A673 (cell line): ENCODE results near the gene KLF3. TPM values are rescaled to one million over a fixed set of nuclear protein-coding genes. Genes with fewer than 3 reads are reported as not detected.

ENCODE experiments used
- BruUV-seq: library from RNA; stranded (reverse); fragments of 400-500 nt; replicated peaks from 2 replicates; lab custom pipeline; 2021; lab: Mats Ljungman, UMichigan
- CTCF ChIA-PET: fragments of 300-600 bp; sonication (Branson Sonifier 250); formaldehyde crosslinking; loops from one replicate; lab custom pipeline; 2022; ENCODE audit warnings: antibody characterized with exemption; lab: Charles Lee
- POLR2A ChIA-PET: fragments of 300-600 bp; sonication (Branson Sonifier 250); formaldehyde crosslinking; loops from one replicate; lab custom pipeline; 2022; ENCODE audit warnings: antibody characterized with exemption; ENCODE audit not compliant: low non-redundant PET; lab: Charles Lee
- DNase-seq: peaks from one replicate; pipeline ENCODE4 v3.0.0-alpha.2; 2015; ENCODE audit warnings: low spot score
- H3K27ac ChIP-seq: fragments of 200-600 bp; sonication (generic); 2 replicates; pipeline ENCODE4 v1.5.1; 2016; ENCODE audit warnings: mixed run types, low read depth, mild to moderate bottlenecking, mixed read lengths, antibody characterized with exemption, low read length; ENCODE audit not compliant: poor library complexity, severe bottlenecking
- H3K27me3 ChIP-seq: fragments of 200-600 bp; sonication (generic); replicated peaks from 2 replicates; pipeline ENCODE4 v1.6.1; 2017; ENCODE audit warnings: mixed run types, low read depth, mild to moderate bottlenecking, mixed read lengths, antibody characterized with exemption, low read length; ENCODE audit not compliant: insufficient read depth, poor library complexity
- H3K36me3 ChIP-seq: fragments of 200-600 bp; sonication (generic); 2 replicates; pipeline ENCODE4 v1.6.1; 2016; ENCODE audit warnings: mixed run types, mild to moderate bottlenecking, mixed read lengths, antibody characterized with exemption, low read length; ENCODE audit not compliant: insufficient read depth, poor library complexity, severe bottlenecking
- H3K4me1 ChIP-seq: fragments of 200-600 bp; sonication (generic); 2 replicates; pipeline ENCODE4 v1.6.1; 2017; ENCODE audit warnings: mixed run types, mild to moderate bottlenecking, mixed read lengths, antibody characterized with exemption, low read length; ENCODE audit not compliant: insufficient read depth, poor library complexity, severe bottlenecking
- H3K4me3 ChIP-seq: fragments of 200-600 bp; sonication (generic); 2 replicates; pipeline ENCODE4 v1.5.1; 2016; ENCODE audit warnings: low read depth, mixed run types, mild to moderate bottlenecking, mixed read lengths, low read length; ENCODE audit not compliant: poor library complexity, severe bottlenecking
- H3K9me3 ChIP-seq: fragments of 200-600 bp; sonication (generic); 2 replicates; pipeline ENCODE4 v1.6.1; 2016; ENCODE audit warnings: mixed run types, low read depth, mild to moderate bottlenecking, mixed read lengths, antibody characterized with exemption, low read length; ENCODE audit not compliant: poor library complexity, severe bottlenecking
- EZH2 ChIP-seq: fragments of 200-600 bp; sonication (generic); IDR thresholded peaks from 2 replicates; pipeline ENCODE4 v1.6.1; 2017; ENCODE audit warnings: borderline replicate concordance, low read depth, mild to moderate bottlenecking, mixed read lengths, antibody characterized with exemption, low read length; ENCODE audit not compliant: poor library complexity, severe bottlenecking
- intact Hi-C: fragments of 100-400 bp; cut with micrococcal nuclease; formaldehyde crosslinking; loops from one replicate; pipeline ENCODE4 v1.10.0; 2022; ENCODE audit not compliant: unreplicated experiment
- total RNA-seq: library from RNA; stranded (reverse); gene quantifications from 2 replicates; pipeline ENCODE4 v1.2.3, GENCODE V29; 2021
- TF ChIP-seq, protein P1 (sequence below): fragments of 300-800, 200-600 bp; sonication (generic); conservative IDR thresholded peaks from 2 replicates; pipeline ENCODE4 v1.5.1; 2017; ENCODE audit warnings: low read depth, mild to moderate bottlenecking, antibody characterized with exemption, low read length, moderate library complexity, mixed read lengths

Gene KLF3
- total RNA-seq, 1 experiment from 2014 or later: 36.1 TPM

DNA sequence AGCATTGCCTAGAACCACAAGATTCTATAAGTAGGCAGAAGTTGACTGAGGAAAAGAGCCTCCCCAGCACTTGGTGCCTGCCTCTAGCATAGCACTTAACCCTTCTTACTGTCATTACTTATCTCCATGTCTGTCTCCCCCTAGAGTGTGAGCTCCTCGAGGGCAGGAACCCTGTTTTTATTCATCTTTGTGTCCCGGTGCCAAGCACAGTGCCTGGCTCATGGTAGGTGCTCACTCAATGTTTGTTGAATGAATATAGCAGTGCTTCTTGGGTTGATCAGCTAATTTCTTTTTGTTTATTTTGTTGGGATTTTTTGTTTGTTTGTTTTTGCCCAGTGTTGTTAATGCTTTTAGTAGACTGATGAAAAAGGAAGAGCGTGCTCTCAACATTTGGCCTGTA is 30.3 kb downstream of the KLF3 start:
- Histone ChIP-seq H3K27me3 (no peaks in the 10 kb centered on the region), H3K9me3 (no peaks in the 10 kb centered on the region), H3K36me3 (peaks cover 63% of the 10 kb centered on the region), H3K27ac (no peak overlapping the region), H3K4me1 (peaks cover 28% of the 10 kb centered on the region), H3K4me3 (no peak overlapping the region)
- intact Hi-C loops: no loop called here
- ChIA-PET POLR2A (no interaction called here), CTCF (no interaction called here)
- BruUV-seq: no TSS peak
- DNase-seq: no peak
- TF ChIP-seq, protein P1, sequence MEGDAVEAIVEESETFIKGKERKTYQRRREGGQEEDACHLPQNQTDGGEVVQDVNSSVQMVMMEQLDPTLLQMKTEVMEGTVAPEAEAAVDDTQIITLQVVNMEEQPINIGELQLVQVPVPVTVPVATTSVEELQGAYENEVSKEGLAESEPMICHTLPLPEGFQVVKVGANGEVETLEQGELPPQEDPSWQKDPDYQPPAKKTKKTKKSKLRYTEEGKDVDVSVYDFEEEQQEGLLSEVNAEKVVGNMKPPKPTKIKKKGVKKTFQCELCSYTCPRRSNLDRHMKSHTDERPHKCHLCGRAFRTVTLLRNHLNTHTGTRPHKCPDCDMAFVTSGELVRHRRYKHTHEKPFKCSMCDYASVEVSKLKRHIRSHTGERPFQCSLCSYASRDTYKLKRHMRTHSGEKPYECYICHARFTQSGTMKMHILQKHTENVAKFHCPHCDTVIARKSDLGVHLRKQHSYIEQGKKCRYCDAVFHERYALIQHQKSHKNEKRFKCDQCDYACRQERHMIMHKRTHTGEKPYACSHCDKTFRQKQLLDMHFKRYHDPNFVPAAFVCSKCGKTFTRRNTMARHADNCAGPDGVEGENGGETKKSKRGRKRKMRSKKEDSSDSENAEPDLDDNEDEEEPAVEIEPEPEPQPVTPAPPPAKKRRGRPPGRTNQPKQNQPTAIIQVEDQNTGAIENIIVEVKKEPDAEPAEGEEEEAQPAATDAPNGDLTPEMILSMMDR: no peak
- TF ChIP-seq EZH2: no peak

DNA sequence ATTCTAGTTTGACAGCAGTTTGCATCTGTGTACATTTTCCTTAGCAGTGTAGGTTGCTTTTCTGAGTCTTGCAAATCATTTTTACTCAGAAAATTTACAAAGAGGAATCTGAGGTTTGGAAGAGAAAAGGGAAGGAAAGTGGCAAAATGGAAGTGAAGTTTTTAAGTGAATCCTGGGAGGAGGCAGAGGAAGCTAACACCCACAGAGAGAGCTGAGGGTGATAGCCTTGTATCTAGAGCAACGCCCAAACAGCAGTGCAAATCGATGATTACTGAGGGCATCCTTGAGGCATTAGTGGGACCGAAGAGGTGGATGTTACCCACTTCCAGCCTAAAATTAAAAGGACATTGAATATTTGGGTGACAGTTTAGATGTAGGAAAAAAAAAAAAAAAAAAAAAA is 31.8 kb downstream of the KLF3 start:
- no peaks in the 10 kb centered on the region for H3K27me3 ChIP-seq
- DNase-seq: no peak
- H3K36me3 ChIP-seq: peaks cover 48% of the 10 kb centered on the region
- H3K27ac ChIP-seq: no peak overlapping the region
- no peaks in the 10 kb centered on the region for H3K9me3 ChIP-seq
- BruUV-seq: no TSS peak
- no peak overlapping the region for H3K4me3 ChIP-seq
- intact Hi-C loops: no loop called here
- ChIA-PET CTCF (no interaction called here), POLR2A (no interaction called here)
- TF ChIP-seq, protein P1: no peak
- TF ChIP-seq EZH2: no peak
- H3K4me1 ChIP-seq: peaks cover 28% of the 10 kb centered on the region

DNA sequence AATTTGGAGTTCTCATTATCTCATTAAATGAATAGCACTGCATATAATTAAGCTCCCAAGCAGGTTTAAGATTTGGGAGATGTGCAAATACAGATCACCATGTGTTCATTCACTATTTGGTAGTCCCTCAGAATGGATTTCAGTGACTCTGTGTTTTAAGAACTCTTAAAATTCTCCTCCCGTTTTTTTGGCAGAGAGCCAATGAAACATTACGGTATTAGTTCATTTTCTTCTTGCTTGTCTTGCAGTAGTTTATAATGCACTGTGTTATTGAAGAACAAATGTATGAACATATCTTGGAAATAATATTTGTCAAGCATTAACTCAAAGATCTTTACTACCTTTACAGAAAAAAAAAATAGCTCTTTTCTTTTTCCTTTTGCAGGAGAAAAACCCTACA is 32.7 kb downstream of the KLF3 start:
- no TSS peak for BruUV-seq
- intact Hi-C loops: no loop called here
- ChIA-PET POLR2A (no interaction called here), CTCF (no interaction called here)
- peak; percentile 34 for DNase-seq
- Histone ChIP-seq H3K36me3 (peaks cover 40% of the 10 kb centered on the region), H3K4me3 (no peak overlapping the region), H3K9me3 (no peaks in the 10 kb centered on the region), H3K27ac (no peak overlapping the region), H3K4me1 (peaks cover 26% of the 10 kb centered on the region), H3K27me3 (no peaks in the 10 kb centered on the region)
- TF ChIP-seq EZH2: no peak
- TF ChIP-seq, protein P1: no peak
